K562 (cell line): ENCODE data around the gene CTNNA3. TPM values are rescaled to one million over a fixed set of nuclear protein-coding genes. Genes with fewer than 3 reads are reported as not detected.

Experiments used
- CXXC5 ChIP-seq: fragments of 250-450 bp; sonication (Bioruptor Pico); IDR thresholded peaks from 2 replicates; pipeline ENCODE4 v1.8.0; 2022; ENCODE audit warnings: inconsistent platforms, mild to moderate bottlenecking, moderate library complexity
- DMBX1 ChIP-seq: fragments of 250-450 bp; sonication (Bioruptor Pico); IDR thresholded peaks from 2 replicates; pipeline ENCODE4 v1.8.0; 2022; ENCODE audit warnings: inconsistent platforms, mild to moderate bottlenecking, moderate library complexity, borderline replicate concordance
- MAFG ChIP-seq: fragments of 450-650 bp; conservative IDR thresholded peaks from 2 replicates; pipeline ENCODE4 v1.6.1; 2016; ENCODE audit warnings: missing genetic modification characterization, missing compliant biosample characterization
- MEF2D ChIP-seq: conservative IDR thresholded peaks from 2 replicates; pipeline ENCODE4 v1.6.1; 2016; ENCODE audit warnings: low read depth, missing genetic modification characterization, missing compliant biosample characterization
- STAT5B ChIP-seq: fragments of 250-450 bp; sonication (Bioruptor Pico); IDR thresholded peaks from 2 replicates; pipeline ENCODE4 v1.8.0; 2021; ENCODE audit warnings: mild to moderate bottlenecking, inconsistent platforms
- ZNF316 ChIP-seq: fragments of 450-650 bp; IDR thresholded peaks from 2 replicates; pipeline ENCODE4 v1.6.1; 2016
- polyA plus RNA-seq, 8 experiments: library from polyadenylated mRNA; depleted of rRNA in 4 of 8; stranded (reverse) in 5 of 8; unstranded in 3 of 8; fragments of >200 nt; fragmentation: Nextera tagmentation in 2 of 8; fragmentation: Illumina TruSeq in 1 of 8; extraction: Ambion mirVana in 2 of 8; extraction: Trizol in 1 of 8; gene quantifications; 2 replicates each; pipeline versions ENCODE4 v1.2.1 to v1.2.3, GENCODE V29; 2011 to 2014; ENCODE audit warnings: inconsistent platforms in 1 of 8, missing spikeins in 1 of 8
- total RNA-seq, 7 experiments: library from RNA; depleted of rRNA in 6 of 7; stranded (reverse); fragments of >200 nt in 6 of 7; fragmentation: Illumina TruSeq in 2 of 7; extraction: Trizol in 2 of 7; gene quantifications; 2 replicates each; pipeline versions ENCODE4 v1.2.1 to v1.2.3, GENCODE V29; 2011 to 2021; ENCODE audit warnings: low replicate concordance in 1 of 7
- TF ChIP-seq, protein P1 (sequence below): sonication (generic); formaldehyde crosslinking; IDR thresholded peaks from 2 replicates; pipeline ENCODE4 v1.8.1; 2023; ENCODE audit warnings: missing genetic modification reagents, mild to moderate bottlenecking, borderline replicate concordance
- TF ChIP-seq, protein P2 (sequence below): fragments of 250-450 bp; sonication (Bioruptor Pico); IDR thresholded peaks from 2 replicates; pipeline ENCODE4 v1.4.0; 2020

CTNNA3 gene
- total and polyA plus RNA-seq, 9 of the 15 experiments (the other 6 are each of a cell fraction or from before 2014, with no cell fraction given) = 0.04 TPM; not detected in 8

DNA sequence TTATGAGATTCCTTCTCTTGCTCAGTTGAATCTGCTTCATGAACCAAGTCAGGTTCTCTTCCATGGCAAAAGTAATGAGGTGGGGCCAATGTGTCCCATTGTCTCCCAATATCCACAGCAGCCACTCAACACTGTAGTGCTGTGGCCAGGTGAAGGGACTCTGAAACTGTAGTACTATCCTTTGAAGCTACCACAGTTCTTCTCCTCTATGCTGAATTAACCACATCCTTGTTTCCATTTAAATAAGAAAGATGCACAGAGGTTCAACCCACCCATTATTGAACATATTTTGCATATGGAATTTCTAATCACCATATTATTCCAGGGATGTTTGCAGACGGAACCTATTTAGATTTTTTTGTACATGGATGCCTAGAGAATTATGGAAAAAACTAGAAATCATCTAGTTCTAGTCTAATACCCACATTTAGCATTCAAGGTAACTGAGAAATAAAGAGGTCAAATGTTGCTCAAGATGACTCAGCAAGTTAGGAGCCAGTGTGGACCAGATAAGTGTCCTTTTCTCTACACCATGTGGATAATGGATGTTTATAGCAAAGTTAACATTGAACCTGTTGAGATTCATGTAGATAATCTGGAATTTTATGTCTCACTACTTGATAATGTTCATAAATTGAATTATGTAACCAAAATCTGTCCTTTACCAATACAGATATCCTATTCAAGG lies 705.7 kb downstream of the CTNNA3 start (continued):
- no peak for TF ChIP-seq MEF2D (tag)
- TF ChIP-seq, protein P1, sequence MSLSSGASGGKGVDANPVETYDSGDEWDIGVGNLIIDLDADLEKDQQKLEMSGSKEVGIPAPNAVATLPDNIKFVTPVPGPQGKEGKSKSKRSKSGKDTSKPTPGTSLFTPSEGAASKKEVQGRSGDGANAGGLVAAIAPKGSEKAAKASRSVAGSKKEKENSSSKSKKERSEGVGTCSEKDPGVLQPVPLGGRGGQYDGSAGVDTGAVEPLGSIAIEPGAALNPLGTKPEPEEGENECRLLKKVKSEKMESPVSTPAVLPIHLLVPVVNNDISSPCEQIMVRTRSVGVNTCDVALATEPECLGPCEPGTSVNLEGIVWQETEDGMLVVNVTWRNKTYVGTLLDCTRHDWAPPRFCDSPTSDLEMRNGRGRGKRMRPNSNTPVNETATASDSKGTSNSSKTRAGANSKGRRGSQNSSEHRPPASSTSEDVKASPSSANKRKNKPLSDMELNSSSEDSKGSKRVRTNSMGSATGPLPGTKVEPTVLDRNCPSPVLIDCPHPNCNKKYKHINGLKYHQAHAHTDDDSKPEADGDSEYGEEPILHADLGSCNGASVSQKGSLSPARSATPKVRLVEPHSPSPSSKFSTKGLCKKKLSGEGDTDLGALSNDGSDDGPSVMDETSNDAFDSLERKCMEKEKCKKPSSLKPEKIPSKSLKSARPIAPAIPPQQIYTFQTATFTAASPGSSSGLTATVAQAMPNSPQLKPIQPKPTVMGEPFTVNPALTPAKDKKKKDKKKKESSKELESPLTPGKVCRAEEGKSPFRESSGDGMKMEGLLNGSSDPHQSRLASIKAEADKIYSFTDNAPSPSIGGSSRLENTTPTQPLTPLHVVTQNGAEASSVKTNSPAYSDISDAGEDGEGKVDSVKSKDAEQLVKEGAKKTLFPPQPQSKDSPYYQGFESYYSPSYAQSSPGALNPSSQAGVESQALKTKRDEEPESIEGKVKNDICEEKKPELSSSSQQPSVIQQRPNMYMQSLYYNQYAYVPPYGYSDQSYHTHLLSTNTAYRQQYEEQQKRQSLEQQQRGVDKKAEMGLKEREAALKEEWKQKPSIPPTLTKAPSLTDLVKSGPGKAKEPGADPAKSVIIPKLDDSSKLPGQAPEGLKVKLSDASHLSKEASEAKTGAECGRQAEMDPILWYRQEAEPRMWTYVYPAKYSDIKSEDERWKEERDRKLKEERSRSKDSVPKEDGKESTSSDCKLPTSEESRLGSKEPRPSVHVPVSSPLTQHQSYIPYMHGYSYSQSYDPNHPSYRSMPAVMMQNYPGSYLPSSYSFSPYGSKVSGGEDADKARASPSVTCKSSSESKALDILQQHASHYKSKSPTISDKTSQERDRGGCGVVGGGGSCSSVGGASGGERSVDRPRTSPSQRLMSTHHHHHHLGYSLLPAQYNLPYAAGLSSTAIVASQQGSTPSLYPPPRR = no peak
- TF ChIP-seq, protein P2, sequence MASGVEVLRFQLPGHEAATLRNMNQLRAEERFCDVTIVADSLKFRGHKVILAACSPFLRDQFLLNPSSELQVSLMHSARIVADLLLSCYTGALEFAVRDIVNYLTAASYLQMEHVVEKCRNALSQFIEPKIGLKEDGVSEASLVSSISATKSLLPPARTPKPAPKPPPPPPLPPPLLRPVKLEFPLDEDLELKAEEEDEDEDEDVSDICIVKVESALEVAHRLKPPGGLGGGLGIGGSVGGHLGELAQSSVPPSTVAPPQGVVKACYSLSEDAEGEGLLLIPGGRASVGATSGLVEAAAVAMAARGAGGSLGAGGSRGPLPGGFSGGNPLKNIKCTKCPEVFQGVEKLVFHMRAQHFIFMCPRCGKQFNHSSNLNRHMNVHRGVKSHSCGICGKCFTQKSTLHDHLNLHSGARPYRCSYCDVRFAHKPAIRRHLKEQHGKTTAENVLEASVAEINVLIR (CRISPR knock-in tag) = no peak
- TF ChIP-seq STAT5B = no peak
- no peak for TF ChIP-seq CXXC5
- no peak for TF ChIP-seq DMBX1 (CRISPR knock-in tag)
- TF ChIP-seq MAFG (tag) = peak; percentile 52
- 0 out of 2 replicates have a peak, but pooled peaks have one; percentile 8 for TF ChIP-seq ZNF316
